Osteoblast (primary cell): ENCODE data around the gene PAFAH2. TPM values are rescaled to one million over a fixed set of nuclear protein-coding genes. Genes with fewer than 3 reads are reported as not detected.

Experiments
- DNase-seq: peaks from one replicate; pipeline ENCODE4 v3.0.0; 2011; ENCODE audit warnings: low spot score, mixed read lengths; ENCODE audit not compliant: insufficient read length; ENCODE audit errors: missing footprints
- H2AFZ ChIP-seq: 2 replicates; pipeline ENCODE4 v1.6.0; 2011; ENCODE audit warnings: mild to moderate bottlenecking, low read length
- H3K27ac ChIP-seq: 2 replicates; pipeline ENCODE4 v1.5.1; 2011; ENCODE audit warnings: mild to moderate bottlenecking, low read depth, low read length, moderate library complexity
- H3K27me3 ChIP-seq: 2 replicates; pipeline ENCODE4 v1.6.0; 2012; ENCODE audit warnings: mild to moderate bottlenecking, control low read depth, inconsistent platforms, low read length, moderate library complexity; ENCODE audit not compliant: insufficient read depth
- H3K36me3 ChIP-seq: 2 replicates; pipeline ENCODE4 v1.5.1; 2011; ENCODE audit warnings: mild to moderate bottlenecking, low read length, control low read depth, moderate library complexity; ENCODE audit not compliant: insufficient read depth
- H3K4me1 ChIP-seq: 2 replicates; pipeline ENCODE4 v1.5.1; 2011; ENCODE audit warnings: mild to moderate bottlenecking, low read length, control low read depth, moderate library complexity; ENCODE audit not compliant: insufficient read depth
- H3K4me2 ChIP-seq: 2 replicates; pipeline ENCODE4 v1.6.0; 2011; ENCODE audit warnings: mild to moderate bottlenecking, low read length; ENCODE audit not compliant: insufficient read depth
- H3K4me3 ChIP-seq: fragments of 200-600 bp; sonication (generic); 3 replicates; pipeline ENCODE4 v1.5.1; 2012; ENCODE audit warnings: mild to moderate bottlenecking, low read length, inconsistent platforms; ENCODE audit not compliant: insufficient read depth
- H3K79me2 ChIP-seq: 2 replicates; pipeline ENCODE4 v1.6.0; 2012; ENCODE audit warnings: mild to moderate bottlenecking, low read length, control low read depth, inconsistent platforms; ENCODE audit not compliant: insufficient read depth
- H3K9me3 ChIP-seq: 2 replicates; pipeline ENCODE4 v1.5.1; 2011; ENCODE audit warnings: low read depth, low read length, control low read depth
- H4K20me1 ChIP-seq: 2 replicates; pipeline ENCODE4 v1.6.0; 2012; ENCODE audit warnings: mild to moderate bottlenecking, low read length, control low read depth; ENCODE audit not compliant: insufficient read depth
- CTCF ChIP-seq: IDR thresholded peaks from 2 replicates; pipeline ENCODE4 v1.5.1; 2011; ENCODE audit warnings: mild to moderate bottlenecking, low read depth, low read length, moderate library complexity; ENCODE audit errors: extremely low read depth
- total RNA-seq: library from RNA; depleted of rRNA; stranded (reverse); fragments of >200 nt; gene quantifications from 2 replicates; pipeline ENCODE4 v1.2.3, GENCODE V29; 2012

PAFAH2 gene
- total RNA-seq, 1 donor, result 6.9 TPM

- H3K9me3 ChIP-seq, result no peaks in the 10 kb centered on the region
- H3K4me3 ChIP-seq, result no peak overlapping the region
- TF ChIP-seq CTCF, result no peak
- no peak overlapping the region for H2AFZ ChIP-seq
- H4K20me1 ChIP-seq, result no peaks in the 10 kb centered on the region
- H3K4me1 ChIP-seq, result peaks cover 28% of the 10 kb centered on the region
- H3K4me2 ChIP-seq, result no peak overlapping the region
- DNase-seq, result peak; percentile 66
- H3K27ac ChIP-seq, result no peak overlapping the region
- H3K36me3 ChIP-seq, result no peaks in the 10 kb centered on the region
- no peaks in the 10 kb centered on the region for H3K79me2 ChIP-seq
- no peaks in the 10 kb centered on the region for H3K27me3 ChIP-seq
Measured at GRCh38 chr1:26012864-26013263, 15.0 kb upstream of the PAFAH2 start.

GRCh38 chr1:26010825-26011224, 13.0 kb upstream of the PAFAH2 start:
- Histone ChIP-seq H3K36me3 (no peaks in the 10 kb centered on the region), H3K4me1 (peaks cover 12% of the 10 kb centered on the region), H3K79me2 (no peaks in the 10 kb centered on the region), H3K9me3 (no peaks in the 10 kb centered on the region), H4K20me1 (no peaks in the 10 kb centered on the region), H3K4me2 (no peak overlapping the region), H3K4me3 (no peak overlapping the region), H3K27ac (no peak overlapping the region), H3K27me3 (no peaks in the 10 kb centered on the region), H2AFZ (no peak overlapping the region)
- peak; percentile 62 for DNase-seq
- no peak for TF ChIP-seq CTCF

- H2AFZ ChIP-seq, result no peak overlapping the region
- no peak for DNase-seq
- no peaks in the 10 kb centered on the region for H4K20me1 ChIP-seq
- H3K9me3 ChIP-seq, result no peaks in the 10 kb centered on the region
- H3K4me1 ChIP-seq, result peaks cover 4% of the 10 kb centered on the region
- no peaks in the 10 kb centered on the region for H3K79me2 ChIP-seq
- no peaks in the 10 kb centered on the region for H3K36me3 ChIP-seq
- TF ChIP-seq CTCF, result no peak
- H3K4me2 ChIP-seq, result no peak overlapping the region
- H3K4me3 ChIP-seq, result no peak overlapping the region
- H3K27me3 ChIP-seq, result no peaks in the 10 kb centered on the region
- no peak overlapping the region for H3K27ac ChIP-seq
Measured at GRCh38 chr1:26009796-26010447, 12.1 kb upstream of the PAFAH2 start.

GRCh38 chr1:26006710-26007109, 8.8 kb upstream of the PAFAH2 start:
- Histone ChIP-seq H3K4me3 (no peak overlapping the region), H3K4me1 (no peaks in the 10 kb centered on the region), H3K4me2 (no peak overlapping the region), H3K9me3 (no peaks in the 10 kb centered on the region), H3K27me3 (no peaks in the 10 kb centered on the region), H4K20me1 (no peaks in the 10 kb centered on the region), H3K27ac (no peak overlapping the region), H3K36me3 (no peaks in the 10 kb centered on the region), H3K79me2 (no peaks in the 10 kb centered on the region), H2AFZ (no peak overlapping the region)
- no peak for TF ChIP-seq CTCF
- no peak for DNase-seq
